Spleen (tissue), 7 donors: ENCODE measurements around the gene MAP3K1.

Experiments
- CTCF ChIP-seq, 11 experiments: fragments of 200-600 bp in 7 of 11; fragments of 450-650 bp in 4 of 11; sonication (generic) in 4 of 11; IDR thresholded peaks in 8 of 11; conservative IDR thresholded peaks in 3 of 11; 1 replicate in 7 of 11; 2 replicates in 4 of 11; pipeline versions ENCODE4 v1.4.0 to v1.8.0; 2016 to 2021; ENCODE audit warnings: antibody characterized with exemption in 11 of 11, inconsistent platforms in 4 of 11, mild to moderate bottlenecking in 1 of 11
- POLR2A ChIP-seq, 3 donors: fragments of 450-650 bp; IDR thresholded peaks; one replicate each; pipeline ENCODE4 v1.5.1; 2017; ENCODE audit warnings: antibody characterized with exemption in 3 of 3, mild to moderate bottlenecking in 1 of 3
- POLR2AphosphoS5 ChIP-seq, 3 donors: sonication (generic); formaldehyde crosslinking; IDR thresholded peaks; one replicate each; pipeline ENCODE4 v1.5.1; 2017; ENCODE audit warnings: antibody characterized with exemption in 3 of 3
- donor health status: DM: no; HTN: no; CAD: no; lungs with moderate emphysema.
- donor health status: DM: no; HTN: no; CAD: no.
- donor health status: DM: no; HTN: no; CAD: no.

- peak in 1 of 11 experiments; percentile 18 for TF ChIP-seq CTCF (IDR thresholded peaks at IDR 0.05 in 8 of 11, conservative IDR thresholded peaks at IDR 0.05 in 3 of 11)
- TF ChIP-seq POLR2AphosphoS5 (IDR thresholded peaks at IDR 0.05), result peak; percentile 76 to 89 (median 86)
- no peak for TF ChIP-seq POLR2A (IDR thresholded peaks at IDR 0.05)
Measured at GRCh38 chr5:56816546-56817081, 1.3 kb downstream of the MAP3K1 start.
